Measurements from ENCODE around the gene ST6GAL2. TPM values are rescaled to one million over a fixed set of nuclear protein-coding genes. Genes with fewer than 3 reads are reported as not detected.

Gene ST6GAL2
- total RNA-seq, 2 donors from 2014 or later = 15.5 to 43.0 TPM

DNA sequence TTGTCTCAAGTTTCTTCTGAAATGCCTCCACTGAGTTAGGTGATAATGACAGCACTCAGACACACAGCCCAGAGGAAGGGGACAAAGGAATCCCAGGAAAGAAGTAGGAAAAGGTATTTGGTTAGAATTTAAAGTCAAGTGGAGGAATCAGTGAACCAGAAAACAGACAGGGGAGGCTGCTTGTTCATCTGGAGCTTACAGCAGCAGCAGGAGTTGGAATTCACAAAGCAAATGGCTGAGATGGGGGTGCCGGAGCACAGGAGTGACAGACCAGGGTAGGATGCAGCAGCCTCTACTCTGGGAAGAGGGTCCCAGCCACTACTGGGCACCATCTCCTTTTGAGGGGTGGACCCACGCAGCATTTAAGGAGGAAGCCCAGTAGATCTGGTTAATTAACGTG, 104.8 kb downstream of the ST6GAL2 start:
- DNase-seq (ENCODE audit: low spot score) = no peak
- intact Hi-C loops (cut with DNase I) = no loop called here

DNA sequence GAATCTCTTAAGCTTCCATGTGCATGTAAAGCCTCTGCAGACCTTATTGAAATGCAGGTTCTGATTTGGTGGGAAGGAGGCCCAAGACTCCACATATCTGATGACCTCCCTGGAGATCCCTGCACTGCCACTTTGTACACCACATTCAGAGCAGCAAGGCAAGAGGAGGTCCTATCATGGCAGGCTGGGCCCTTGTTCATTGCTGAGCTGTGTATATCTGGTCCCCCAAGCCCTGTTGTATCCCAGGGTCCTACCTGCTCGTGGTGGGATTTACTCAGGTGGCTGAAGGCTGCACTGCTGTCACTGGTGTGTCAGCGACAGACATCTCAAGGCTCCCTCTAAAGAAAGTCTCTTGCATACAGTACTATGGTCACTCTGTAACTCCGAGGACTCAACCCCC, 114.2 kb downstream of the ST6GAL2 start:
- intact Hi-C loops (cut with DNase I) = loop anchor here in 1 of 2 donors (2.0 kb wide), 1 partner anchor 697 kb away; no protein-coding TSS in a partner anchor
- DNase-seq (ENCODE audit: low spot score) = no peak

DNA sequence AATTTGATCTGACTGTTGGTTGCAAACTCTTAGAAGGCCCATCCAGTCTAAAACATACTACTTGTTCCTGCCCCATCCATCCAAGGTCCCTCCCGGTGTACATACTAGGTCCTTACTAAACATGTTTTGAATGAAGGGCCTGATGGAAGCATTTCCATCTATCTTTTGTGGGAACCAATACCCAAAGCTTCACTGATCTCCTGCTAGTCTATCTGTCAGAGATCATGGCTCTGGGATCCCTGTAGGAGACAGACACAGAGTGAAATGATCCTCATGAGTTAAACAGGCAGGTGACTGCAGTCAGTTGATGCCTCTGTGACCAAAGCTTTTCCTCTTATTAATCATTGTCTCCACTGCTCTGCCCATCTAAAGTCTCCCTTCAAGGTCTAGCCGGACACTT, 115.0 kb downstream of the ST6GAL2 start:
- DNase-seq (ENCODE audit: low spot score) = no peak
- intact Hi-C loops (cut with DNase I) = no loop called here

DNA sequence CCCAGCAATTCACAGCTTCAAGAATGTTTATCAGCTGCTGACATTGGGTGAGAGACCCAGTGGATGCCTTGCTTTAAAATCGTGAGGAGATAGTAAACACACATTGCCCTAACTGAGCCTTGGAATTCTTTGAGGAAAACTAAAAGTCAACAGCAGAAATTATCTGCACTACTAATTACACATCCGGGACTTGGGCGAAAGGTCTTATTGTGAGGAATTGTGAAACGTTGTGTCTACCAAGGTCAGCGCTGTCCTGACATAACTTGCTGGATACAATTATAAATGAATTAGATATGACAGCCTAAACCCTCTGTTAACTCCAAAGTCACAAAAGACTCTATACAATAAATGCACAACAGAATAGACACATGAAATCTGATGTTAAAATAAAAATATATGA, 121.4 kb downstream of the ST6GAL2 start:
- intact Hi-C loops (cut with DNase I) = no loop called here
- DNase-seq (ENCODE audit: low spot score) = no peak

DNA sequence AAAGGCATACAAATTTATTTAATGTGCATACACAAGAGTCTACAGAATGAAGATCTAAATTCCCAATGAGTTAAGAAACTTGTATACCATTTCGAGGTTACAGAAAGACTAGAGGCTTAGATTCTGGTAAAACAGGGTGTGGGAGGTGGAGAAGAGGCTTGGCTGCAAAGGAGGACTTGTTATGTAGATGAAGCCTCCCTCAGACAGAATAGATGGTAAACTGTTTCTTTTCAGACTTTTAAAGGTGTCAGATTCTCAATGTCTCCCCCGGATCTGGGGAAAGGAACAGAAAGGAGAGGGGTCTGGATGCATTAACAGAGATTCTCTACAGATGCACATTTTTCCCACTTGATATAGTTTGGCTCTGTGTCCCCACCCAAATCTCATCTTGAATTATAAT, 126.0 kb downstream of the ST6GAL2 start:
- intact Hi-C loops (cut with DNase I) = no loop called here

DNA sequence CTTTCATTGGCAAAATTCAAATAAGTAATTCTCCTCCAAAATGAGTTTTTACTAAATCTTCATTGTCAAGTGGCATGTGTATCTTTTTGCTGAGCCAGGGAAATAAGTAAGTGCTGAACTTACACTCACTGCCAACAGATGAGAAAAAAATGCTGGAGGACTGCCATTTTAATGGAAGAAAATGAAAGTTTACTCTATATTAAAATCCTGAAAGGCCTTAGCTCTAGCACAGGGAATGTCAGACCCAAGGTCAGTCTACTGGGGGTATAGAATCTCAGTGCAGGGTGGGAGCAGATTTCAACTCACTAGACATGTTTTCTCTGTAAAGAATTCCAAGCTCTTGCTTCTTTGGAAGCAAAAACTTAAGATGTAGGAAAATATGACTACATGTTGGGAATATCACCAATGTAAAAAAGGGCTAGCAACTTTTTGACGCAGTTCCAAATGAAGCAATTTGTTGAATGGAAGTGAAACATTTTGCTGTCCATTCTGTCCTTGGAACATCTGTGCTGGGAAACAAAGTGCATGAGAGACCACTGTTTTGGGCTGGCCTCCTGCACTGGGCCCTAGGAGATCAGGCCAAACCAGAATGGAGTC, 127.0 kb downstream of the ST6GAL2 start:
- intact Hi-C loops (cut with DNase I) = no loop called here
- no peak for DNase-seq (ENCODE audit: low spot score)

More for the DNA sequence above, 126.0 kb downstream of the ST6GAL2 start:
- no peak for DNase-seq (ENCODE audit: low spot score)
